ENCODE data around the gene PIAS1.
"Not testable (repeated sequence)": the region's sequence is repeated elsewhere in the genome, so short reads cannot be mapped to it uniquely, and the experiment has no call there.

Gene PIAS1

DNA sequence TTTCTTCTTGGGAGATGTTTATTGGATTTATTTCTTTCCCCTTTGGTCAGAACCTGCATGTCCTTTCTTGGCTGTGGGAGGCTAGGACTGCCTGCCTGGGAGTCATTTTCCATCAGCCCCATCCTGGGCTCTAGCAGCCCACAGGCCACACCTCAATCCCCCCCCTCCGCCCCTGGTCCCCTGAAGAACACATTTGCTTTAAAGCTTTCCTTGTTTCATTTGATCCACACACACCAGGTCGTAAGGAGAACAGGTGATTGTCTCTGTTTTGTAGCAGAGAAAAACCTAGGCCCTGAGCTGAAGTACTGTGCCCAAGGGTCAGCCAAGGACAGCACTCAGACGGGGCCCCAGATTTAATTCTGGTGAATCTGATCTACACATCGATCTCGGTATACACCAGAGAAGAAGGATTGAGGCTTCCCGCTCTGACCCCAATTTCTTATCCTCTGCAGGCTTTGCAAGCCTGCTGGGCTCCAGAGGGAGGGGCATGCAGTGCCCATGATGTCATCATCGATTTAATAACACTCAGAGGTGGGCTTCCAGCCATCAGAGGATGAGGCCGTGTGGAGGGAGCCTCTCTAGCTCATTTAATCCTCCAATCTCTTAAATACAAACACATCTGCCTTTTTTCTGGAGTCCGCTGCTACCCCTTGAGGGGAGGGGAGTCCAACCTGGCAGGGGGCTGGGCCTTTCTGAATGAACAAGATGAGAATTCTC, 177.1 kb downstream of the PIAS1 start:
- Histone ChIP-seq H3K27ac (ENCODE audit: low read length) (no peak overlapping the region), H3K4me3 (ENCODE audit: low read length) (no peak overlapping the region), H3K4me1 (ENCODE audit: control insufficient read depth, insufficient read depth, low read length) (0 out of 2 replicates have a peak, but pooled peaks cover 2% of the 10 kb centered on the region), H3K9me3 (ENCODE audit: control insufficient read depth, insufficient read depth, low read length) (no peaks in the 10 kb centered on the region), H3K27me3 (ENCODE audit: control insufficient read depth, insufficient read depth, low read length) (no peaks in the 10 kb centered on the region), H3K36me3 (ENCODE audit: control insufficient read depth, insufficient read depth, low read length) (no peaks in the 10 kb centered on the region)
- WGBS (ENCODE audit: insufficient coverage, insufficient read length), result no CpG with 5 or more reads among the region's 9 CpGs
- DNase-seq (ENCODE audit: low read depth, low spot score), result no peak

DNA sequence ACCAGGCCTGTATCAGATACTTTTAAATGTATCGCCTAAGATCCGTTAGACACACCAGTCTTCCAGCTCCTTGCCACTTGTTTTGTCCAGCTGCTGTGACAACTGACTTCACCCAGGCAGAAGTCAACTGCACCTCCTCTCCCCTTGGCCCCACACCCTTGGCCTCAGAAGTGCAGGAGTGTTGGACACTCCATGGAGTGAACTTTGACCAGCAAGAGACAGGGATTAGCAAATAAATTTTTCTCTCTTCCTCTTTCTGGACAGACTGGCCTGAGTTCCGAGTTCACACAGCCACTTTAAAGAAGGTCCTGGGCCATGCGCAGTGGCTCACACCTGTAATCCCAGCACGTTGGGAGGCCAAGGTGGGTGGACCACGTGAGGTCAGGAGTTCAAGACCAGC, 178.3 kb downstream of the PIAS1 start:
- Histone ChIP-seq H3K4me1 (ENCODE audit: control insufficient read depth, insufficient read depth, low read length) (0 out of 2 replicates have a peak, but pooled peaks cover 2% of the 10 kb centered on the region), H3K27ac (ENCODE audit: low read length) (no peak overlapping the region), H3K36me3 (ENCODE audit: control insufficient read depth, insufficient read depth, low read length) (no peaks in the 10 kb centered on the region), H3K27me3 (ENCODE audit: control insufficient read depth, insufficient read depth, low read length) (no peaks in the 10 kb centered on the region), H3K4me3 (ENCODE audit: low read length) (no peak overlapping the region), H3K9me3 (ENCODE audit: control insufficient read depth, insufficient read depth, low read length) (no peaks in the 10 kb centered on the region)
- no peak for DNase-seq (ENCODE audit: low read depth, low spot score)
- no CpG with 5 or more reads among the region's 6 CpGs for WGBS (ENCODE audit: insufficient coverage, insufficient read length)

DNA sequence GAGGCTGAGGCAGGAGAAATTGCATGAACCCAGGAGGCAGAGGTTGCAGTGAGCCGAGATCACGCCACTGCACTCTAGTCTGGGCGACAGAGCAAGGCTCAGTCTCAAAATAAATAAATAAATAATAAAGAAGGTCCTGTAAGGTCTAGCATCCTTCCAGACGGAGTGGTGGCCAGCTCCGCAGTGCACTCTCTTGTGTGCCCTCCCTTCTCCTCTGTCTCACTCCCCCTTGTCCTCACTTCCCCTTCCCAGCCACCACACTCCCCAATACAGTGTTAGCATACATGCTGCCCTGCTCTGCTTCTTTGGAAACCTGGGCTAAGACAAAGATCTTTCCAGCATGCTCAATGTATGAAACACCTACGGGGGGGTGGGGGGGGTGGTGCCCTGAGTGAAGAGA, 178.8 kb downstream of the PIAS1 start:
- H3K4me1 ChIP-seq (ENCODE audit: control insufficient read depth, insufficient read depth, low read length), result 0 out of 2 replicates have a peak, but pooled peaks cover 2% of the 10 kb centered on the region
- H3K27me3 ChIP-seq (ENCODE audit: control insufficient read depth, insufficient read depth, low read length), result no peaks in the 10 kb centered on the region
- no peak overlapping the region for H3K4me3 ChIP-seq (ENCODE audit: low read length)
- H3K36me3 ChIP-seq (ENCODE audit: control insufficient read depth, insufficient read depth, low read length), result no peaks in the 10 kb centered on the region
- no peaks in the 10 kb centered on the region for H3K9me3 ChIP-seq (ENCODE audit: control insufficient read depth, insufficient read depth, low read length)
- DNase-seq (ENCODE audit: low read depth, low spot score), result no peak
- no CpG with 5 or more reads among the region's 6 CpGs for WGBS (ENCODE audit: insufficient coverage, insufficient read length)
- no peak overlapping the region for H3K27ac ChIP-seq (ENCODE audit: low read length)

DNA sequence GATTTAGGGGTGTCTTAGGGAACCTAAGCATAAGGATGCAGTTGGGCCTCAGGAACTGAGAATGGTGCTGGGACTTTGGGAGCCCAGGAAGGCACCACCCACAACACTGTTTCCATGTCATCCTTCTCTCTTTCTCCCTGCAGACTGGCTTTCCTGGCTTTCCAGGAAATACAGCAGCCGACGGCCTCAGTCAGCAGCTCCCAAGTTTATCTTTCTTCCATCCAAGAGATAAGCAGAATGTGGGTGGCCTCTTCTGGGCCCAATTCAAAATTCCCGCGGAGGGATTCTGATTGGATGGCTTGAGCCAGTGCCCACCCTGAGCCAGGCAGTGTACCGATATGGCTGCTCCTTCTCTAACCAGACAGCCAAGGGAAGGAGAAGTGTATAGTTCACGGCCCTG, 179.9 kb downstream of the PIAS1 start:
- no peaks in the 10 kb centered on the region for H3K36me3 ChIP-seq (ENCODE audit: control insufficient read depth, insufficient read depth, low read length)
- no peaks in the 10 kb centered on the region for H3K9me3 ChIP-seq (ENCODE audit: control insufficient read depth, insufficient read depth, low read length)
- H3K4me3 ChIP-seq (ENCODE audit: low read length), result no peak overlapping the region
- 0 out of 2 replicates have a peak, but pooled peaks cover 1% of the 10 kb centered on the region for H3K4me1 ChIP-seq (ENCODE audit: control insufficient read depth, insufficient read depth, low read length)
- H3K27ac ChIP-seq (ENCODE audit: low read length), result no peak overlapping the region
- no peak for DNase-seq (ENCODE audit: low read depth, low spot score)
- WGBS (ENCODE audit: insufficient coverage, insufficient read length), result no CpG with 5 or more reads among the region's 6 CpGs
- H3K27me3 ChIP-seq (ENCODE audit: control insufficient read depth, insufficient read depth, low read length), result no peaks in the 10 kb centered on the region

DNA sequence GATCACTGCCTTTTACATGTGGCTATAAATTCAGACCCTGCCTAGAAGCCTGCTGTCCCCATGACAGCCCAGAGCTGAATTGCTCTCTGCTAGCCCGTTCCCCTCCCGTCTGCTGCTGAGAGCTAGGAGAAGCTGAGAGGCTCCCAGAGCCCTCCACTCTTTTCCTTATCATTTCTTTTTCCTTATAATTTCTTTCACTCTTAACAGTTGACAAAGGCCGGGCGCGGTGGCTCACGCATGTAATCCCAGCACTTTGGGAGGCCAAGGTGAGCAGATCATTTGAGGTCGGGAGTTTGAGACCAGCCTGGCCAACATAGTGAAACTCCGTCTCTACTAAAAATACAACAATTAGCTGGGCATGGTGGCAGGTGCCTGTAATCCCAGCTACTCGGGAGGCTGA, 180.4 kb downstream of the PIAS1 start:
- no CpG with 5 or more reads among the region's 9 CpGs for WGBS (ENCODE audit: insufficient coverage, insufficient read length)

DNA sequence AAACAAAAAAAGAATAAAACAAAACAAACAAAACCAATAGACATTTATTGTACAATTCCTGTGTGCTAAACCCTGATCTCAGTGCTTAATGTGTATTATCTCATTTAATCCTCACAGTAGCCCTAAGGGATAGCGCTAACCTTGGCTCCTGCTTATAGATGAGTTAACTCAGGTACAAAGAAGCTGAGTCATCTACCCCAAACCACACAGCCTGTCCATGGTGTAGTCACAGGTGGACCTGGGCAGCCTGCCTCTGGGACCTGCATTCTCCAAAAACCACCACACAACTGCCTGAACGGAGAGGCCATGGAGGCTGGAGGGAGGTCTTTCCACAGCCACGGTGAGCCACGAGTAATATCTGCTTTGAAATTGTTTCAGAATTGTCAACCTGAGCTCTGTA, 180.9 kb downstream of the PIAS1 start:
- DNase-seq (ENCODE audit: low read depth, low spot score), result no peak
- Histone ChIP-seq H3K4me1 (ENCODE audit: control insufficient read depth, insufficient read depth, low read length) (0 out of 2 replicates have a peak, but pooled peaks cover 1% of the 10 kb centered on the region), H3K4me3 (ENCODE audit: low read length) (no peak overlapping the region), H3K27ac (ENCODE audit: low read length) (no peak overlapping the region), H3K27me3 (ENCODE audit: control insufficient read depth, insufficient read depth, low read length) (no peaks in the 10 kb centered on the region), H3K36me3 (ENCODE audit: control insufficient read depth, insufficient read depth, low read length) (no peaks in the 10 kb centered on the region), H3K9me3 (ENCODE audit: control insufficient read depth, insufficient read depth, low read length) (no peaks in the 10 kb centered on the region)
- WGBS (ENCODE audit: insufficient coverage, insufficient read length), result no CpG with 5 or more reads among the region's 4 CpGs

More for the DNA sequence above, 180.4 kb downstream of the PIAS1 start:
- H3K4me3 ChIP-seq (ENCODE audit: low read length); H3K27me3 ChIP-seq (ENCODE audit: control insufficient read depth, insufficient read depth, low read length); H3K36me3 ChIP-seq (ENCODE audit: control insufficient read depth, insufficient read depth, low read length); DNase-seq (ENCODE audit: low read depth, low spot score); H3K27ac ChIP-seq (ENCODE audit: low read length); H3K9me3 ChIP-seq (ENCODE audit: control insufficient read depth, insufficient read depth, low read length); H3K4me1 ChIP-seq (ENCODE audit: control insufficient read depth, insufficient read depth, low read length): not testable (repeated sequence)

DNA sequence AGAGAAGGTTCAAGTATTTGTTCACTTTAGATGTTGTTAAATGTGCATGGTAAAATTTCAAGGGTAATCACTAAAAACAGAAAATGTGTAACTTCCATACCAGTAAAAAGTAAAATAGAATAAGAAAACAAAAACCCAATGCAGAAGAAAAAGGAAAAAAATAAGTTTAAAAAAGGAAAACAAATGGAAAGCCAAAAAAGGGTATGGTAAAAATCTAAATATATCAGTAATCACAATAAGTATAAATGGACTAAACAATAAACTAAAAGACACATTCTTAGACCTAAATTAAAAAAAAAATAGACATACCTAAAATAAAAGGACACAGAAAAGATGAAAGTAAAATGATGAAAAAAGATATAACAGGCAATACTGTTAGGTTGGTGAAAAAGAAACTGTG, 184.9 kb downstream of the PIAS1 start:
- Histone ChIP-seq H3K27ac (ENCODE audit: low read length) (no peak overlapping the region), H3K9me3 (ENCODE audit: control insufficient read depth, insufficient read depth, low read length) (no peaks in the 10 kb centered on the region)
- DNase-seq (ENCODE audit: low read depth, low spot score), result no peak

DNA sequence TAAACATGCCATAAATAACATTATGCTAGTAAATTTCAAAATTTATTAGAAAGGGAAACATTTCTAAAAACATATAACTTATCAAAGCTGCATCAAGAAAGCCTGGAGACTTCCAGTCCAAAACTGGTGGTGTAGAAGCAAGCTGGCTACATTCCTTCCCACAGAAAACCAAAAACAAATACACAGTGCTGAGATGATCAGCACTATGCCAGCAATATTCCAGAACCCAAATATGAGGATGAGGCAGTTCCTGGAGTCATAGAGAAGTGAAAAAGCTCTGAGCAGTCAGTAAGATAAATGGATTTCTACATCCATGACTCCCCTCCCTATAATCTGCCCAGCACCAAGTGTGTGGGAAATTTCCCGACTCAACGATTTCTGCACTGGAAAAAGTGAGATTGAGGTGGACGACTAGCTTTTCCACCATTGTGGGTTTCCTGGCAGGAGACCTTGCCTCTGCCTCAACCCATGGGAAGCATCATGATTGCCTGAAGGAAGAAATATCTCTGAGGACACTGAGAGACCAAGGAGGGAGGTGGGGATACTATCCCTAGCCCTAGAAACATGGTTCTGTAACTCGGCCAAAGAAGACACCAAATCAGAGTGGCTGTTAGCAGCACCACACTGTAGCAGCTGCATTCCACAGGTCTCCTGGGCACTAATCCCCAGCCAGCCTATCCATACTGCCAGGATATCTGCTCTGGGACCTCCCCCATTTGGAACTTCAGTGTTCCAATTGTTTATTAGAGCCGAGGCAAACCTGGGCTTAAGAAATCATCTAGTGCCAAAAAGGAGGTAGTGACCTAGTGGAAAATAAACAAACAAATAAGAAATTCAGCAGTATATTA, 187.2 kb downstream of the PIAS1 start:
- Histone ChIP-seq H3K4me3 (ENCODE audit: low read length) (no peak overlapping the region), H3K27ac (ENCODE audit: low read length) (no peak overlapping the region), H3K27me3 (ENCODE audit: control insufficient read depth, insufficient read depth, low read length) (no peaks in the 10 kb centered on the region), H3K4me1 (ENCODE audit: control insufficient read depth, insufficient read depth, low read length) (no peaks in the 10 kb centered on the region), H3K9me3 (ENCODE audit: control insufficient read depth, insufficient read depth, low read length) (no peaks in the 10 kb centered on the region), H3K36me3 (ENCODE audit: control insufficient read depth, insufficient read depth, low read length) (no peaks in the 10 kb centered on the region)
- DNase-seq (ENCODE audit: low read depth, low spot score), result no peak
- WGBS (ENCODE audit: insufficient coverage, insufficient read length), result no CpG with 5 or more reads among the region's 5 CpGs

More for the DNA sequence above, 184.9 kb downstream of the PIAS1 start:
- Histone ChIP-seq H3K4me1 (ENCODE audit: control insufficient read depth, insufficient read depth, low read length) (0 out of 2 replicates have a peak, but pooled peaks cover 1% of the 10 kb centered on the region), H3K27me3 (ENCODE audit: control insufficient read depth, insufficient read depth, low read length) (no peaks in the 10 kb centered on the region), H3K4me3 (ENCODE audit: low read length) (no peak overlapping the region), H3K36me3 (ENCODE audit: control insufficient read depth, insufficient read depth, low read length) (no peaks in the 10 kb centered on the region)
